ENCODE results near the gene MARCO. TPM values are rescaled to one million over a fixed set of nuclear protein-coding genes. Genes with fewer than 3 reads are reported as not detected.

MARCO gene
- total and polyA plus RNA-seq, 4 donors, result 21.8 to 113 (median 61.6) TPM

GRCh38 chr2:118923371-118923770 lies 18.6 kb upstream of the MARCO start:
- TF ChIP-seq ZBTB33 (IDR thresholded peaks at IDR 0.05) (no peak), GABPA (IDR thresholded peaks at IDR 0.05 in 1 of 2, conservative IDR thresholded peaks at IDR 0.05 in 1 of 2) (no peak), REST (IDR thresholded peaks at IDR 0.05) (no peak), FOXA1 (IDR thresholded peaks at IDR 0.05) (no peak), RAD21 (IDR thresholded peaks at IDR 0.05) (no peak), TAF1 (conservative IDR thresholded peaks at IDR 0.05) (no peak), YY1 (IDR thresholded peaks at IDR 0.05) (no peak), NR2F2 (IDR thresholded peaks at IDR 0.05) (no peak), MAX (IDR thresholded peaks at IDR 0.05) (no peak), HNF4A (conservative IDR thresholded peaks at IDR 0.05) (no peak), EGR1 (IDR thresholded peaks at IDR 0.05; ENCODE audit: low read depth in 2 of 2) (no peak), HNF4G (IDR thresholded peaks at IDR 0.05) (no peak)
- Histone ChIP-seq H3K9me3 (ENCODE audit: control insufficient read depth in 4 of 4, low read length in 3 of 4) (no peaks in the 10 kb centered on the region), H3K36me3 (ENCODE audit: control insufficient read depth in 4 of 4, insufficient read depth in 3 of 4, low read depth in 1 of 4, low read length in 3 of 4) (no peaks in the 10 kb centered on the region), H3K4me3 (ENCODE audit: low read depth in 1 of 3, low read length in 3 of 3) (no peak overlapping the region), H3K9ac (ENCODE audit: low read depth in 1 of 2, low read length in 2 of 2) (no peak overlapping the region), H3K4me1 (ENCODE audit: control insufficient read depth in 4 of 4, insufficient read depth in 4 of 4, low read length in 3 of 4) (no peaks in the 10 kb centered on the region), H3K27me3 (ENCODE audit: control insufficient read depth in 4 of 4, insufficient read depth in 4 of 4, low read length in 3 of 4) (no peaks in the 10 kb centered on the region), H3K27ac (ENCODE audit: low read depth in 1 of 2, low read length in 2 of 2) (no peak overlapping the region)
- WGBS, result 66% methylated on average over 1 of the region's 1 CpG
- DNase-seq (ENCODE audit: low spot score), result no peak

- no peaks in the 10 kb centered on the region for H3K36me3 ChIP-seq (ENCODE audit: control insufficient read depth in 4 of 4, insufficient read depth in 3 of 4, low read depth in 1 of 4, low read length in 3 of 4)
- 69% methylated on average over 5 of the region's 5 CpGs for WGBS
- H3K27ac ChIP-seq (ENCODE audit: low read depth in 1 of 2, low read length in 2 of 2), result no peak overlapping the region
- no peak for DNase-seq (ENCODE audit: low spot score)
- H3K4me1 ChIP-seq (ENCODE audit: control insufficient read depth in 4 of 4, insufficient read depth in 4 of 4, low read length in 3 of 4), result no peaks in the 10 kb centered on the region
- H3K27me3 ChIP-seq (ENCODE audit: control insufficient read depth in 4 of 4, insufficient read depth in 4 of 4, low read length in 3 of 4), result no peaks in the 10 kb centered on the region
- H3K9ac ChIP-seq (ENCODE audit: low read depth in 1 of 2, low read length in 2 of 2), result no peak overlapping the region
- no peak overlapping the region for H3K4me3 ChIP-seq (ENCODE audit: low read depth in 1 of 3, low read length in 3 of 3)
- no peak for TF ChIP-seq MAX (IDR thresholded peaks at IDR 0.05)
- TF ChIP-seq GABPA (IDR thresholded peaks at IDR 0.05 in 1 of 2, conservative IDR thresholded peaks at IDR 0.05 in 1 of 2), result no peak
- no peak for TF ChIP-seq CTCF (IDR thresholded peaks at IDR 0.05; ENCODE audit: low read depth, low read length, missing input control)
- no peak for TF ChIP-seq TAF1 (conservative IDR thresholded peaks at IDR 0.05)
- no peak for TF ChIP-seq FOXA2 (IDR thresholded peaks at IDR 0.05)
- TF ChIP-seq RXRA (IDR thresholded peaks at IDR 0.05), result no peak
- TF ChIP-seq SP1 (IDR thresholded peaks at IDR 0.05), result no peak
- TF ChIP-seq NR2F2 (IDR thresholded peaks at IDR 0.05), result no peak
- no peak for TF ChIP-seq JUND (IDR thresholded peaks at IDR 0.05)
- TF ChIP-seq EGR1 (IDR thresholded peaks at IDR 0.05; ENCODE audit: low read depth in 2 of 2), result no peak
- TF ChIP-seq RAD21 (IDR thresholded peaks at IDR 0.05), result no peak
- no peak for TF ChIP-seq ZBTB33 (IDR thresholded peaks at IDR 0.05)
- TF ChIP-seq HNF4A (conservative IDR thresholded peaks at IDR 0.05), result no peak
- TF ChIP-seq FOXA1 (IDR thresholded peaks at IDR 0.05), result no peak
- TF ChIP-seq HNF4G (IDR thresholded peaks at IDR 0.05), result no peak
- no peak for TF ChIP-seq ATF3 (IDR thresholded peaks at IDR 0.05)
- no peak for TF ChIP-seq YY1 (IDR thresholded peaks at IDR 0.05)
- no peaks in the 10 kb centered on the region for H3K9me3 ChIP-seq (ENCODE audit: control insufficient read depth in 4 of 4, low read length in 3 of 4)
These were observed 16.5 kb upstream of the MARCO start for GRCh38 chr2:118925476-118925875.
